ENCODE data around the gene SELENOH. TPM values are rescaled to one million over a fixed set of nuclear protein-coding genes. Genes with fewer than 3 reads are reported as not detected.
"Not testable (repeated sequence)": the region's sequence is repeated elsewhere in the genome, so short reads cannot be mapped to it uniquely, and the experiment has no call there.

The SELENOH gene
- total RNA-seq, 1 donor from 2014 or later = 123 TPM

DNA sequence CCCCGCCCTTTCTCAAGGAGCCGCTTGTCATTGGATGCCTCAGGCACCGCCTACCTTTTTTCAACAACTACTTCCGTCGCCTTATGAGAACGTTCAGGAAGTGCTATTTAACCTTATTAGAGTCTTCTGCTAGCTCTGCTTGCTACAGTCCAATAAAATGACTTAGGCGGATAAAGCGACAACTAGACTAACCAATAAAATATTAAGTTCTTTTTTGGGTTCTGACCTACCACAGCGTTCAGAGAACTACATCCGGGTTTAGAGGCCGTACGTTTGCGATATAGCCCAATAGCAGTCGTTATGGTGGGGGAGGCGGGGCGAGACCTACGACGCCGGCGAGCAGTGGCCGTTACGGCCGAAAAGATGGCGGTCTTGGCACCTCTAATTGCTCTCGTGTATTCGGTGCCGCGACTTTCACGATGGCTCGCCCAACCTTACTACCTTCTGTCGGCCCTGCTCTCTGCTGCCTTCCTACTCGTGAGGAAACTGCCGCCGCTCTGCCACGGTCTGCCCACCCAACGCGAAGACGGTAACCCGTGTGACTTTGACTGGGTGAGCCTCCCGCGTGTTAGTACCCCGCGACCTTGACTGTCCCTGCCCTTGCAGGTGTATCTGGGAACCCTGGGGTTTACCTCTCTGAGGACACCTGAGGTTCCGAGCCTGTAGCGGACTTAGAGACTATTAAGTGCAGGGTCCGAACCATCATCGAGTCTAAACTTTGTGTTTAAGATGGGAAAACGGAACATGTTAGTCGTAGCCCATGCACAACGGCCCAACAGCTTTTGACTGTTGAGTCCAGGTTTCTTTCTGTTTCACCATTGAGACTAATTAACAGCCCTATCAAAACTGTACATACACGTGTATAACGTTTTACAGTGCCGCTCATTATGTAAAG lies 28.8 kb upstream of the SELENOH start, which contains the start of gene TMX2:
Gene TMX2, plus strand, starts transcription at position 338 of the 895 bp plus-strand sequence. Its CDS starts 26 bp downstream, at position 364.
- Histone ChIP-seq H2AFZ (ENCODE audit: low read depth, low read length) (peak within 1 kb of the TSS; percentile 87), H3K27ac (ENCODE audit: low read depth, low read length) (peak within 1 kb of the TSS; percentile 76), H4K20me1 (ENCODE audit: insufficient read depth, low read length) (peaks cover 37% of the 10 kb centered on the region), H3K4me2 (ENCODE audit: low read length) (peak within 1 kb of the TSS; percentile 99), H3K9me3 (ENCODE audit: insufficient read depth, low read depth, low read length) (no peaks in the 10 kb centered on the region), H3K36me3 (ENCODE audit: insufficient read depth, low read length) (no peaks in the 10 kb centered on the region), H3K9ac (ENCODE audit: low read length) (peak within 1 kb of the TSS; percentile 93), H3K27me3 (ENCODE audit: insufficient read depth, low read length) (no peaks in the 10 kb centered on the region), H3K79me2 (ENCODE audit: insufficient read depth, low read length) (peaks cover 67% of the 10 kb centered on the region), H3K4me3 (ENCODE audit: insufficient read depth, low read depth, low read length) (peak within 1 kb of the TSS; percentile 96), H3K4me1 (ENCODE audit: insufficient read depth, low read length) (peaks cover 12% of the 10 kb centered on the region)
- peak within 1 kb of the TSS; percentile 97 for H3K27ac Mint-ChIP-seq (ENCODE audit: unreplicated experiment)
- peak; percentile 100 for DNase-seq (ENCODE audit: low read depth)
- H3K4me1 Mint-ChIP-seq (ENCODE audit: low read depth, unreplicated experiment) = peaks cover 24% of the 10 kb centered on the region
- peak; percentile 75 for FAIRE-seq
- peaks cover 3% of the 10 kb centered on the region for H3K9me3 Mint-ChIP-seq (ENCODE audit: unreplicated experiment)
- peaks cover 1% of the 10 kb centered on the region for H3K36me3 Mint-ChIP-seq (ENCODE audit: low read depth, unreplicated experiment)
- no peaks in the 10 kb centered on the region for H3K27me3 Mint-ChIP-seq (ENCODE audit: low read depth, unreplicated experiment)
- TF ChIP-seq, protein P1, sequence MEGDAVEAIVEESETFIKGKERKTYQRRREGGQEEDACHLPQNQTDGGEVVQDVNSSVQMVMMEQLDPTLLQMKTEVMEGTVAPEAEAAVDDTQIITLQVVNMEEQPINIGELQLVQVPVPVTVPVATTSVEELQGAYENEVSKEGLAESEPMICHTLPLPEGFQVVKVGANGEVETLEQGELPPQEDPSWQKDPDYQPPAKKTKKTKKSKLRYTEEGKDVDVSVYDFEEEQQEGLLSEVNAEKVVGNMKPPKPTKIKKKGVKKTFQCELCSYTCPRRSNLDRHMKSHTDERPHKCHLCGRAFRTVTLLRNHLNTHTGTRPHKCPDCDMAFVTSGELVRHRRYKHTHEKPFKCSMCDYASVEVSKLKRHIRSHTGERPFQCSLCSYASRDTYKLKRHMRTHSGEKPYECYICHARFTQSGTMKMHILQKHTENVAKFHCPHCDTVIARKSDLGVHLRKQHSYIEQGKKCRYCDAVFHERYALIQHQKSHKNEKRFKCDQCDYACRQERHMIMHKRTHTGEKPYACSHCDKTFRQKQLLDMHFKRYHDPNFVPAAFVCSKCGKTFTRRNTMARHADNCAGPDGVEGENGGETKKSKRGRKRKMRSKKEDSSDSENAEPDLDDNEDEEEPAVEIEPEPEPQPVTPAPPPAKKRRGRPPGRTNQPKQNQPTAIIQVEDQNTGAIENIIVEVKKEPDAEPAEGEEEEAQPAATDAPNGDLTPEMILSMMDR (IDR thresholded peaks at IDR 0.05; ENCODE audit: insufficient read depth, low read depth, low read length) = no peak
- TF ChIP-seq EZH2 (IDR thresholded peaks at IDR 0.05; ENCODE audit: insufficient read depth, low read length) = no peak
- H3K4me3 Mint-ChIP-seq (ENCODE audit: unreplicated experiment) = peak within 1 kb of the TSS; percentile 100

DNA sequence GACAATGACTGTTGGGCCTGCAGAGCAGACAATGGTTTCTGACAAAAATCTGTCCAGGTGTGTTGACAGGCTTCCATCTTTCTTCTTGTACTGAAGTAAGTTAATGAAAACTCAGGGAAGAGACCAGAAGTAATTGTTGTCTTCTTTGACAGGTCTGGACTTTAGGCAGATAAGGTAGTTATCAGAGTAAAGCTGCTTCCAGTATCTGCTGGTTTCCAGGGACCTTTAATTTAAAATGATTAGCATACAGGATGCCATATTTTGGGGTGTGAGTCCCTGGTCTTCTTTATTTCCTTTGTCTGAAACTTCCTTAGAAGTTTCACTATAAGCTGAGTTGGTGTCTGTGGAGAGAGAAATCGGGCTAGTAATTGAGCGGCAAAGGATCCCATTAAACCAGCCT lies 27.5 kb upstream of the SELENOH start:
- Histone ChIP-seq H4K20me1 (ENCODE audit: insufficient read depth, low read length) (peaks cover 30% of the 10 kb centered on the region), H2AFZ (ENCODE audit: low read depth, low read length) (no peak overlapping the region), H3K27ac (ENCODE audit: low read depth, low read length) (no peak overlapping the region), H3K9ac (ENCODE audit: low read length) (peak overlapping the region; percentile 93), H3K36me3 (ENCODE audit: insufficient read depth, low read length) (no peaks in the 10 kb centered on the region), H3K9me3 (ENCODE audit: insufficient read depth, low read depth, low read length) (no peaks in the 10 kb centered on the region), H3K4me1 (ENCODE audit: insufficient read depth, low read length) (peaks cover 12% of the 10 kb centered on the region), H3K79me2 (ENCODE audit: insufficient read depth, low read length) (peaks cover 62% of the 10 kb centered on the region), H3K4me2 (ENCODE audit: low read length) (peak overlapping the region; percentile 85), H3K4me3 (ENCODE audit: insufficient read depth, low read depth, low read length) (peak overlapping the region; percentile 96), H3K27me3 (ENCODE audit: insufficient read depth, low read length) (no peaks in the 10 kb centered on the region)
- Mint-ChIP-seq H3K4me3 (ENCODE audit: unreplicated experiment) (peak overlapping the region; percentile 100), H3K36me3 (ENCODE audit: low read depth, unreplicated experiment) (peaks cover 3% of the 10 kb centered on the region), H3K27me3 (ENCODE audit: low read depth, unreplicated experiment) (no peaks in the 10 kb centered on the region), H3K27ac (ENCODE audit: unreplicated experiment) (no peak overlapping the region), H3K4me1 (ENCODE audit: low read depth, unreplicated experiment) (peaks cover 20% of the 10 kb centered on the region), H3K9me3 (ENCODE audit: unreplicated experiment) (peaks cover 3% of the 10 kb centered on the region)
- FAIRE-seq (no peak), DNase-seq (ENCODE audit: low read depth) (no peak)
- TF ChIP-seq EZH2 (IDR thresholded peaks at IDR 0.05; ENCODE audit: insufficient read depth, low read length) = no peak
- TF ChIP-seq, protein P1 (IDR thresholded peaks at IDR 0.05; ENCODE audit: insufficient read depth, low read depth, low read length) = no peak

DNA sequence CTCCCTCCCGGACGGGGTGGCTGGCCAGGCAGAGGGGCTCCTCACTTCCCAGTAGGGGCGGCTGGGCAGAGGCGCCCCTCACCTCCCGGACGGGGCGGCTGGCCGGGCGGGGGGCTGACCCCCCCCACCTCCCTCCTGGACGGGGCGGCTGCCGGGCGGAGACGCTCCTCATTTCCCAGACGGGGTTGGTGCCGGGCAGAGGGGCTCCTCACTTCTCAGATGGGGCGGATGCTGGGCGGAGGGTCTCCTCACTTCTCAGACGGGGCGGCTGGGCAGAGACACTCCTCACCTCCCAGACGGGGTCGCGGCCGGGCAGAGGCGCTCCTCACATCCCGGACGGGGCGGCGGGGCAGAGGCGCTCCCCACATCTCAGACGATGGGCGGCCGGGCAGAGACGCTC lies 24.6 kb upstream of the SELENOH start:
- not testable (repeated sequence) for FAIRE-seq; H3K9me3 Mint-ChIP-seq (ENCODE audit: unreplicated experiment); H3K27ac ChIP-seq (ENCODE audit: low read depth, low read length); H3K27ac Mint-ChIP-seq (ENCODE audit: unreplicated experiment); H3K27me3 ChIP-seq (ENCODE audit: insufficient read depth, low read length); H3K4me3 ChIP-seq (ENCODE audit: insufficient read depth, low read depth, low read length); H3K4me3 Mint-ChIP-seq (ENCODE audit: unreplicated experiment); H3K27me3 Mint-ChIP-seq (ENCODE audit: low read depth, unreplicated experiment); H3K4me1 ChIP-seq (ENCODE audit: insufficient read depth, low read length); DNase-seq (ENCODE audit: low read depth); H3K9ac ChIP-seq (ENCODE audit: low read length); H3K9me3 ChIP-seq (ENCODE audit: insufficient read depth, low read depth, low read length); H3K4me2 ChIP-seq (ENCODE audit: low read length); H3K36me3 ChIP-seq (ENCODE audit: insufficient read depth, low read length); H2AFZ ChIP-seq (ENCODE audit: low read depth, low read length); H3K36me3 Mint-ChIP-seq (ENCODE audit: low read depth, unreplicated experiment)
- Histone ChIP-seq H3K79me2 (ENCODE audit: insufficient read depth, low read length) (peaks cover 65% of the 10 kb centered on the region), H4K20me1 (ENCODE audit: insufficient read depth, low read length) (peaks cover 32% of the 10 kb centered on the region)
- peaks cover 12% of the 10 kb centered on the region for H3K4me1 Mint-ChIP-seq (ENCODE audit: low read depth, unreplicated experiment)
